ENCODE measurements around the gene RNU4-1.
A peak's percentile ranks its signal among the peaks of the same experiment; 100 is the strongest.
"Not testable (repeated sequence)": the region's sequence is repeated elsewhere in the genome, so short reads cannot be mapped to it uniquely, and the experiment has no call there.

GRCh38 chr12:120253313-120253712 lies 39.7 kb downstream of the RNU4-1 start:
- TF ChIP-seq, protein P1, sequence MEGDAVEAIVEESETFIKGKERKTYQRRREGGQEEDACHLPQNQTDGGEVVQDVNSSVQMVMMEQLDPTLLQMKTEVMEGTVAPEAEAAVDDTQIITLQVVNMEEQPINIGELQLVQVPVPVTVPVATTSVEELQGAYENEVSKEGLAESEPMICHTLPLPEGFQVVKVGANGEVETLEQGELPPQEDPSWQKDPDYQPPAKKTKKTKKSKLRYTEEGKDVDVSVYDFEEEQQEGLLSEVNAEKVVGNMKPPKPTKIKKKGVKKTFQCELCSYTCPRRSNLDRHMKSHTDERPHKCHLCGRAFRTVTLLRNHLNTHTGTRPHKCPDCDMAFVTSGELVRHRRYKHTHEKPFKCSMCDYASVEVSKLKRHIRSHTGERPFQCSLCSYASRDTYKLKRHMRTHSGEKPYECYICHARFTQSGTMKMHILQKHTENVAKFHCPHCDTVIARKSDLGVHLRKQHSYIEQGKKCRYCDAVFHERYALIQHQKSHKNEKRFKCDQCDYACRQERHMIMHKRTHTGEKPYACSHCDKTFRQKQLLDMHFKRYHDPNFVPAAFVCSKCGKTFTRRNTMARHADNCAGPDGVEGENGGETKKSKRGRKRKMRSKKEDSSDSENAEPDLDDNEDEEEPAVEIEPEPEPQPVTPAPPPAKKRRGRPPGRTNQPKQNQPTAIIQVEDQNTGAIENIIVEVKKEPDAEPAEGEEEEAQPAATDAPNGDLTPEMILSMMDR (IDR thresholded peaks at IDR 0.05 in 8 of 11, conservative IDR thresholded peaks at IDR 0.05 in 3 of 11): not testable (repeated sequence)
- TF ChIP-seq POLR2A (IDR thresholded peaks at IDR 0.05): not testable (repeated sequence)
- TF ChIP-seq POLR2AphosphoS5 (IDR thresholded peaks at IDR 0.05): peak in 1 of 3 donors; percentile 56
